ENCODE results near the gene FXR2.
"Not testable (repeated sequence)": the region's sequence is repeated elsewhere in the genome, so short reads cannot be mapped to it uniquely, and the experiment has no call there.

FXR2 gene

DNA sequence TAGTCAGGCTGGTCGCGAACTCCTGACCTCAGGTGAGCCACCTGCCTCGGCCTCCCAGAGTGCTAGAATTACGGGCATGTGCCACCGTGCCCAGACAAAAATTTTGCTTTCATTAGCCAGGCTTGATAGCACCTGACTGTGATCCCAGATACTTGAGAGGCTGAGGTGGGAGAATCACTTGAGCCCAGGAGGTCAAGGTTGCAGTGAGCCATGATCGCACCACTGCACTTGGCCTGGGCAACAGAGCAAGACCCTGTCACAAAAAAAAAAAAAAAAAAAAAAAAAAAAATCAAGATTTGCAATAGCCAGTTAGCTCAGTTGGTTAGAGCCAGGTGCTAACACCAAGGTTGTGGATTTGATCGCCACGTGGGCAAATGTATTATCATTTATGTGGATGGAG lies 6.1 kb upstream of the FXR2 start:
- no peaks in the 10 kb centered on the region for H3K9me3 Mint-ChIP-seq
- H3K27ac Mint-ChIP-seq, result no peak overlapping the region
- no peaks in the 10 kb centered on the region for H3K4me1 Mint-ChIP-seq (ENCODE audit: low read depth in 2 of 2)
- no peaks in the 10 kb centered on the region for H3K27me3 Mint-ChIP-seq
- H3K36me3 Mint-ChIP-seq (ENCODE audit: insufficient read depth), result peaks cover 5% of the 10 kb centered on the region
- no peak for DNase-seq
- H3K4me3 Mint-ChIP-seq, result no peak overlapping the region
- no peak for ATAC-seq (replicated peaks)

DNA sequence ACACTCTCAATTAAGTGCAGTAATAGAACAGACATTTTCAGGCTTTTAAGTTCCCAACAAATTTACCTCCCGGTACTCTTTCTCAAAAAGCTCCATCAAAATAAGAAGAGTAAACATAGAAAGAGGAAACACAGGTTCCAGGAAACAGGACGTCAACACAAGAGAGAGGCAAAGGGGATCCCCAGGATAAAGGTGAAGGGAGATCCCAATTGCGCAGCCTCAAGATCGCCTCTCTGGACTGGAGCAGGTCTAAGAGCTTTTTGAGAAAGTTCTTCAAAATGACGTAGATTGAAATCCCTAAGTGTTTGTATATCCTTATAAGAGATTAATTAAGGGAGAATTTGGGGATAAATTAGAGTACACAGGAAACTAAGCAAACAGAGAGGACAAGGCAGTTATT lies 3.9 kb upstream of the FXR2 start:
- peaks cover 5% of the 10 kb centered on the region in 2 donors for H3K4me1 Mint-ChIP-seq (ENCODE audit: low read depth in 2 of 2)
- no peak overlapping the region for H3K4me3 Mint-ChIP-seq
- DNase-seq (no peak), ATAC-seq (replicated peaks) (no peak)
- no peaks in the 10 kb centered on the region for H3K27me3 Mint-ChIP-seq
- no peaks in the 10 kb centered on the region for H3K9me3 Mint-ChIP-seq
- H3K36me3 Mint-ChIP-seq (ENCODE audit: insufficient read depth), result peaks cover 8% of the 10 kb centered on the region
- peak overlapping the region in 1 of 2 donors; percentile 6 for H3K27ac Mint-ChIP-seq

DNA sequence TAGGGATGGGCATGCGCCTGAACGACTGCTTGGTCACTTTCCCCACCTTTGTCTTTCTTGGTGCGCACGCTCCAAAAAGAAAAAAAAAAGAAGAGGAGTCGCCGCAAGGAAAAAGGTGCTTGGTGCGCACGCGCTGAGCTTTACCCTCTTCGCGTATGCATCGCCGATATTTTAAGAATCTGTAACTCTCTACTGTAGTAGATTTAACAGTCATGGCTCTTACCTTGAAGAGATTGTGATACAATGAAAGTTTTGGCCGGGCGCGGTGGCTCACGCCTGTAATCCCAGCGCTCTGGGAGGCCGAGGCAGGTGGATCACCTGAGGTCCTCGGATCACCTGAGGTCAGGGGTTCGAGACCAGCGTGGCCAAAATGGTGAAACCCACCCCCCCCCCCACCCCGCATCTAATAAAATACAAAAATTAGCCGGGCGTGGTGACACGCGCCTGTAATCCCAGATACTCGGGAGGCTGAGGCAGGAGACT lies 609 bp upstream of the FXR2 start:
- Mint-ChIP-seq H3K36me3 (ENCODE audit: insufficient read depth) (peaks cover 10% of the 10 kb centered on the region), H3K9me3 (no peaks in the 10 kb centered on the region), H3K27ac (peak overlapping the region; percentile 81 to 95), H3K4me1 (ENCODE audit: low read depth in 2 of 2) (peaks cover 23 to 36% of the 10 kb centered on the region in 2 donors), H3K4me3 (peak overlapping the region; percentile 80 to 90), H3K27me3 (no peaks in the 10 kb centered on the region)
- DNase-seq, result no peak
- ATAC-seq (replicated peaks), result peak; percentile 31

DNA sequence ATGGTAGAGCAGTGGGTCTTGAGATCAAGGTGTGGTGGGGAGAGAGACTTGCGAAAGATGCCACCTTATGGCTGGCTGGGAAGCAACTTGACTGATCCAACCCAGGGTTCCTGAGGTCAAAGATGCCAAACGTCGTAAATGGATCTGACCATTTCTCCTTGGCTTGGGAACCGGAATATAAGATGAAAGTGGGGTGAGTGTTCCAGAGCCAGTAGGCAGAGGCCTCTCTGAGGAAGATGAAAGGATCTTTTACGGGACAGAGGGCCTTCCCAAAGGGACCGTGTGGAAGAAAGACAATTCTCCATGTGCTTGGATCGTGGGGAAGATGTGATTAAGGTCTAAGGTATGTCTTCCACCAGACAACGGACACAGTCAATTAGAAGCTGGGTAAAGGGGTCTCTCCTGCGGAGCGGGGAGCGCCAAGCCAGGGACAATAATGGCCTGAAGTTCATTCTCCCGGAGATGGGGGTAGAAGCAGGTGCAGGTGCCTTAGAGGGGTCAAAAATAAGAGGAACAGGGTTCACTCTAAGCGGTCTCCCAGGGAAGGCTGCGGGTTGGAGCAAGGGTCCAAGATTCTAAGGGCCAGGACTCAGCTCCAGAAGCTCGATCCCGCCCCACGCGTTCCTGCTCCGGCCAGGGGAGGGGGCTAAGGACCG lies 800 bp downstream of the FXR2 start:
- no peak for DNase-seq
- no peaks in the 10 kb centered on the region for H3K27me3 Mint-ChIP-seq
- peak overlapping the region; percentile 81 to 95 for H3K27ac Mint-ChIP-seq
- peak overlapping the region; percentile 80 to 90 for H3K4me3 Mint-ChIP-seq
- H3K9me3 Mint-ChIP-seq, result no peaks in the 10 kb centered on the region
- no peak for ATAC-seq (replicated peaks)
- peaks cover 25 to 42% of the 10 kb centered on the region in 2 donors for H3K4me1 Mint-ChIP-seq (ENCODE audit: low read depth in 2 of 2)
- H3K36me3 Mint-ChIP-seq (ENCODE audit: insufficient read depth), result peaks cover 11% of the 10 kb centered on the region

DNA sequence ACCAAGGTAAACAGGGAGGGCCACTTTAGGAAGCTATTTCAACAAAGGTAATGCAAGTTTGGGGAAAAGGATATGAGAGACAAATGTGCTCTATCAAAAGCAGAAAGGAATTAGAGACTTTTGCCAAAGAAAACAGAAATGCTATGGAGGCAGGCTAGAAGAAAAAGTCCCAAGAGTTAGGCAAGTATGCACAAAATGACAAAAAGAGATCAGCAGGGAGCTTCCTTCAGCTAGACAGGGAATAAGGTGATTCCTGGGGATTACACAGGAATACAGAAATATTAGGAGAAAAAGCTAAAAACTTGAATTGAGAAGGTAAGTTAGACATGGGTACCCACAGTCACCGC lies 2.4 kb downstream of the FXR2 start:
- DNase-seq (no peak), ATAC-seq (replicated peaks) (no peak)
- no peaks in the 10 kb centered on the region for H3K27me3 Mint-ChIP-seq
- H3K27ac Mint-ChIP-seq, result peak overlapping the region in 1 of 2 donors; percentile 95
- H3K36me3 Mint-ChIP-seq (ENCODE audit: insufficient read depth), result peaks cover 14% of the 10 kb centered on the region
- no peaks in the 10 kb centered on the region for H3K9me3 Mint-ChIP-seq
- peaks cover 25 to 49% of the 10 kb centered on the region in 2 donors for H3K4me1 Mint-ChIP-seq (ENCODE audit: low read depth in 2 of 2)
- peak overlapping the region; percentile 80 to 90 for H3K4me3 Mint-ChIP-seq

DNA sequence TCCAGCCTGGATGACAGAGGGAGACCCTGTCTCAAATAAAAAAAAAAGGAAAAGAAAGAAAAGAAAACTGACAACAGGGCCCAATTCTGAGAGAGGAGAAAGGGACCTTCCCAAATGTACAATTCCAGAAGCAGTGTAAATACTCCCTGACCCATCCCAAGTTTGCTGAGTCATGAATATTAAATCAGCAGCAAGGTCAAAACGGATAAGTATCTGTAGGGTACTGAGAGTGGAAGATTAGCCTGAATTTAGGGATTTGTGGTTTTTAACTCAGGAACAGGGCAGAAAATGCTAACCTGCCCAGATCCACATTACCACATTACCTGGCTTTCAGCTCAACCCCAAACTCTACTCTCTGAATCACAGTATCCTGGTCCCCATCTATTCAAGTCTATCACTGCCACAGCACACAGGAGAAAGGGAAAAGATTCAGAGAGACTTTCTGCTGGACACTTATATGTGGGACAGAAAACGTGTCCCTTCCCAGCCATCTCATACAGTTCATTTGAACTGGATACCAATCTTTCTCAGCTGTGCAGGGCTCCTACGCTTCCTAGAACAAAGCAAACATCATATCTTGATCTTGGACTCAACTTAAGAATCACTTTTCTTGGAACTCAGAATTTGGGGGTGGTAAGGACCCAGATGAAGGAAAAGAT lies 2.9 kb downstream of the FXR2 start:
- Mint-ChIP-seq H3K4me3 (peak overlapping the region; percentile 80 to 90), H3K9me3 (no peaks in the 10 kb centered on the region), H3K4me1 (ENCODE audit: low read depth in 2 of 2) (peaks cover 25 to 49% of the 10 kb centered on the region in 2 donors), H3K27me3 (no peaks in the 10 kb centered on the region), H3K27ac (peak overlapping the region in 1 of 2 donors; percentile 95), H3K36me3 (ENCODE audit: insufficient read depth) (peaks cover 14% of the 10 kb centered on the region)
- DNase-seq (no peak), ATAC-seq (replicated peaks) (no peak)

DNA sequence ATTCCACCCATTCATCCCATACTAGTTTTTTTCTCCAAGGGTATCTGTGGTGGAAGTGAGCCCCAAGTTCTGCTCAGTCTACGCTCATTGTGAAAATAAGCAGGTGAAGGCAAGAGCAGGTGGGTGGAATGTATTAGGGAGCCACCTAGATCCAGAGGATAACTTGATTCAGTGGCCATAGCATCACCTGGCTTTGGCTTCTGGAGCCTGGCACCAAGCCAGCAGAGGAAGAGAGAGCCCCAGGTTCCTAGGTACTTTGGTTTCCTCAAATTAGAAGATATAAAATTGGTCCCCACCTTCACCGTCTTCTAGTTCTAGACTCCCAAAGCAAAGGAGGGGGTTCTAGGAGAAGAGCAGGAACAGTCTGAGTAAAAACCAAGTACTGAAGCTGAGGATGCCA lies 4.1 kb downstream of the FXR2 start:
- DNase-seq (no peak), ATAC-seq (replicated peaks) (no peak)
- Mint-ChIP-seq H3K4me1 (ENCODE audit: low read depth in 2 of 2) (peaks cover 25 to 54% of the 10 kb centered on the region in 2 donors), H3K4me3 (no peak overlapping the region), H3K36me3 (ENCODE audit: insufficient read depth) (peaks cover 19% of the 10 kb centered on the region), H3K27me3 (no peaks in the 10 kb centered on the region), H3K9me3 (no peaks in the 10 kb centered on the region), H3K27ac (peak overlapping the region in 1 of 2 donors; percentile 12)

DNA sequence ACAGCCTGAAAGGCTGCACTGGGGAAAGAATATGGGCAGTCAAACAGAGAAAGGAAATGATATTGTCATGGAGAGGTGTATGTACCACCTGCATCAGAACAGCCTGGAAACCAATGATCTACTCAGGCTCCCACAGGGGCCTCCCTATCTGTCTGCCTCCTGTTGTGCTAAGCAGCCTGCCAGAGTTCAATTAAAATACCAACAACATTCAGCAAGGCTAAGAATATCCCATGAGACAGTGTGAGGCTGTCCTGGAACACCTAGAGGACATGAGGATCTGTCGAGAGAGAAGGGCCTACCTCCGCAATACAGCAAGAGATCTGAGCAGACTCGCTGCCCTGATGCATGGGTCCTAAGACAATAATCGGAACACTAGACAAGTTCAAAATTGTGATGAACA lies 8.4 kb downstream of the FXR2 start:
- Mint-ChIP-seq H3K27ac (peak overlapping the region in 1 of 2 donors; percentile 2), H3K4me1 (ENCODE audit: low read depth in 2 of 2) (peaks cover 4 to 28% of the 10 kb centered on the region in 2 donors), H3K4me3 (no peak overlapping the region), H3K27me3 (no peaks in the 10 kb centered on the region), H3K9me3 (no peaks in the 10 kb centered on the region), H3K36me3 (ENCODE audit: insufficient read depth) (peaks cover 42% of the 10 kb centered on the region)
- no peak for ATAC-seq (replicated peaks)
- DNase-seq, result no peak

DNA sequence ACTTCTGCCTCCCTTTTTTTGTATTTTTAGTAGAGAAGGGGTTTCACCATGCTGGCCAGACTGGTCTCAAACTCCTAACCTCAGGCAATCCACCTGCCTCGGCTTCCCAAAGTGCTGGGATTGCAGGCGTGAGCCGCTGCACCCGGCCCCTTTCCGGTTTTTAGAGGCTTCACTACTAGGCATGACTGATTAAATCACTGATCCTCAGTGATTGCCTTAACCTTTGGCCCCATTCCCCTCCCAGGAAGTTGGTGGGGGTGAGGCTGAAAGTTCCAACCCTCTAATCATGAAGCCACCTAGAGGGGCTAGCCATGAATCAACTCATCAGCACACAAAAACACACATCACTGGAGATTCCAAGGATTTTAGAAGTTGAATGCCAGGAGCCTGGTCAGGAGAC lies 17.1 kb downstream of the FXR2 start:
- not testable (repeated sequence) for H3K27ac Mint-ChIP-seq; H3K27me3 Mint-ChIP-seq; H3K9me3 Mint-ChIP-seq; H3K4me1 Mint-ChIP-seq (ENCODE audit: low read depth in 2 of 2); ATAC-seq (replicated peaks); H3K4me3 Mint-ChIP-seq; DNase-seq
- H3K36me3 Mint-ChIP-seq (ENCODE audit: insufficient read depth), result peaks cover 84% of the 10 kb centered on the region

DNA sequence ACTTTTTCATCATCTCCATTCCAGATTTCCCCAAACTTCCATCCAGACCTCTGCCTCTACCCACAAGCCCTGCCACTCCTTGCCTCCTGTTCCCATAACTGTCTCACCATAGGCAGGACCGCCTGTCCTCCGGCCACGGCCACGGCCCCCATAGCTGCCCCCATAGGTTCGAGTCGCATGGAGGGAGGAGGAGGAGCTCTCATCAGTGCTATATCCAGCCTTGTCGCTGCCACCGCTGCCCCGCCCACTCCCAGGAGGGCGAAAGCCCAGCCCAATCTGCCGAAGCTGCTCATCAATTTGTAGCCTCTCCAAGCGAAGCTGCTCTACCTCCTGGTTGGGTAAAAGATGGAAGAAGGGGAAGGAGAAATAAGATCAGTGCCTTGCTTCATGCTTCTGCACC lies 21.4 kb downstream of the FXR2 start:
- H3K36me3 Mint-ChIP-seq (ENCODE audit: insufficient read depth), result peaks cover 61% of the 10 kb centered on the region
- no peak for DNase-seq

DNA sequence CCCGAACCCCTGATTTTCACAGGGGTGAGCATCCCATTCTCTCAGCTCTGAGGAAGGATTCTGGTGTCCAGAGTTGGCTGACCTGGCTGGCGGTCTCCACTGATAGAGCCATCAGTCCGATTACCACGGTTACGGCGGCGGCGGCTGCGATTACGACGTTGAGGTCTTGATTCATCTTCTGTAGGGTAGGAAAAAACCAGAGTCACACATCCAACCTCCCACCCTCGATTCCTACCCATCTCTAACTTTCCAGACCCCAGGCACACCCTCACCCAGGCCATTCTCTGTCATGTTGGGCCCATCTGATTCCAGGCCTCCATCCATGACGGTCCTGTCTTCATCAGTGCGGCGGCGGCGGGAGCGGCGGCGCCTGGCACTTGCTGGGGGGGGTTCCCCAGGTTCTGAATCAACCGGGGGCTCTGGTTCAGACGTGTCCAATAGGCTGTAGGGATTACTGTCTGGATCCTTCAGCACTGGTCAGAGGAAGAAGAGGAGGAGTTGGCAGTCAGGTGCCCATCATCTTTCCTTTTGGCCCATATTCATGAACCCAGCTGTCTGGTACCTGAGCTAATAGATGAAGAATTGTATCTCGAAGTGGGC lies 22.2 kb downstream of the FXR2 start:
- Mint-ChIP-seq H3K4me1 (ENCODE audit: low read depth in 2 of 2) (peaks cover 0 to 3% of the 10 kb centered on the region in 2 donors), H3K27me3 (no peaks in the 10 kb centered on the region), H3K27ac (peak overlapping the region in 1 of 2 donors; percentile 44), H3K36me3 (ENCODE audit: insufficient read depth) (peaks cover 62% of the 10 kb centered on the region), H3K4me3 (no peak overlapping the region), H3K9me3 (no peaks in the 10 kb centered on the region)
- DNase-seq (no peak), ATAC-seq (replicated peaks) (no peak)

More for the DNA sequence above, 21.4 kb downstream of the FXR2 start:
- H3K4me1 Mint-ChIP-seq (ENCODE audit: low read depth in 2 of 2), result no peaks in the 10 kb centered on the region
- H3K4me3 Mint-ChIP-seq, result no peak overlapping the region
- no peaks in the 10 kb centered on the region for H3K27me3 Mint-ChIP-seq
- peak overlapping the region in 1 of 2 donors; percentile 29 for H3K27ac Mint-ChIP-seq
- no peak for ATAC-seq (replicated peaks)
- no peaks in the 10 kb centered on the region for H3K9me3 Mint-ChIP-seq

DNA sequence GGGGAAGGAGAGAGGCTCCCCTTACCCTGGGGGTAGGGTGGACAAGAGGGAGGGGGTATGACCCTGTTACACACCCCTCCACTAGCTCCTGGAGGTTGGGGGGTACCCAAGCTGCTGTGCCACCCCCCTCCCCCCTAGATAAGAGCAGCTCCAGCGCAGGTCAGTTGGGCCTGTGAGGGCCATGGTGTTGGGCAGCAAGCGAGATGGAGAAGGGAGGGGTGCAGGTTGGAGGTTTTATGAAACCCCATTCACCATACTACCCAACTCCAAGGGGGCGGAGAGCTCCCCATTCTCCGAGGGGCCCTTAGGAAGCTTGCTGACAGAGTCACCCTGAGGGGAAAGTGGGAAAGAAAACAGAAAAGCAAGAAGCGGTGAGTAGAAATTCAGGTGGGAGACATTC lies 23.1 kb downstream of the FXR2 start:
- Mint-ChIP-seq H3K27ac (peak overlapping the region in 1 of 2 donors; percentile 66), H3K27me3 (no peaks in the 10 kb centered on the region)

DNA sequence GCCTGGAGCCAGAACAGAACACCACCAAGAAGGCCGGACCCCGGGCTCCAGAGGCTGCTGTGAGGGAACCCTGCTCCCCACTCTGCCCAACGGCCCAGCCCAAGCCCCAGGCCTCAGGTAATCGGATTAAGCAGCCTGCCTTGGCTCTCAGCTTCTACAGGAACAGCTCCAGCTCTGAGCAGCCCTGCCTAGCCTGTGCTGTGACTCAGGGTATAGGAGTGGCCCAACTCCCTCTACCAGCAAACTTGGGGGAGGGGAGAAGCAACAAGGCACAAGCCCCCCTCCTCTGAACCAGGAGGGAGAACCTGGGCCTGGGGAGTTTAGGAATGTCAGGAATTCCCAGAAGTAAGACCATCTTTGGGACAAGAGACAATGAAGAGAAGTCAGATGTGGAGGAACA lies 24.0 kb downstream of the FXR2 start:
- no peak overlapping the region for H3K4me3 Mint-ChIP-seq
- ATAC-seq (replicated peaks) (no peak), DNase-seq (no peak)
- no peaks in the 10 kb centered on the region for H3K9me3 Mint-ChIP-seq
- peaks cover 2 to 4% of the 10 kb centered on the region in 2 donors for H3K4me1 Mint-ChIP-seq (ENCODE audit: low read depth in 2 of 2)
- H3K27me3 Mint-ChIP-seq, result no peaks in the 10 kb centered on the region
- peaks cover 50% of the 10 kb centered on the region for H3K36me3 Mint-ChIP-seq (ENCODE audit: insufficient read depth)
- H3K27ac Mint-ChIP-seq, result peak overlapping the region; percentile 14 to 66

More for the DNA sequence above, 23.1 kb downstream of the FXR2 start:
- Mint-ChIP-seq H3K36me3 (ENCODE audit: insufficient read depth) (peaks cover 59% of the 10 kb centered on the region), H3K9me3 (no peaks in the 10 kb centered on the region), H3K4me3 (no peak overlapping the region), H3K4me1 (ENCODE audit: low read depth in 2 of 2) (peaks cover 0 to 3% of the 10 kb centered on the region in 2 donors)
- DNase-seq (no peak), ATAC-seq (replicated peaks) (no peak)

All from effector memory CD8-positive, alpha-beta T cell (primary cell).